ENCODE results near the gene TMPRSS2. TPM values are rescaled to one million over a fixed set of nuclear protein-coding genes. Genes with fewer than 3 reads are reported as not detected.

The TMPRSS2 gene
- total and polyA plus RNA-seq, 2 of the 13 experiments (the other 11 are each of a cell fraction or from before 2014, with no cell fraction given): 1.7 to 1.8 TPM

GRCh38 chr21:41437729-41438128 lies 70.2 kb downstream of the TMPRSS2 start:
- in situ Hi-C loops (cut with HindIII; ENCODE audit: extremely low pct_ligation_motif_present, low pct_unique_long_range_greater_than_20kb): no loop called here
- Histone ChIP-seq H3K4me2 (ENCODE audit: low read depth, low read length) (no peak overlapping the region), H3K36me3 (replicated peaks in 1 of 2; ENCODE audit: control insufficient read depth in 1 of 2, insufficient read depth in 2 of 2, low read length in 2 of 2) (no peaks in the 10 kb centered on the region)

More at GRCh38 chr21:41437729-41438128, 70.2 kb downstream of the TMPRSS2 start:
- intact Hi-C loops (cut with micrococcal nuclease; ENCODE audit: unreplicated experiment): no loop called here
- WGBS (ENCODE audit: low lambda C conversion rate): 67% methylated on average over 2 of the region's 2 CpGs
- DNase-seq (ENCODE audit: low spot score): no peak
- no peak overlapping the region for H2AFZ ChIP-seq (ENCODE audit: low read length)
- no TSS peak for BruUV-seq (replicated peaks)
- ChIA-PET POLR2A (no interaction called here), CTCF (ENCODE audit: low intra/inter-chr PET ratio, low total read pairs) (no interaction called here)
- no peak for ATAC-seq
- no peak for FAIRE-seq
- peaks cover 8% of the 10 kb centered on the region for H3K9me3 ChIP-seq (ENCODE audit: low read length)
- H3K4me3 ChIP-seq (replicated peaks in 1 of 3; ENCODE audit: insufficient read depth in 1 of 3, low read depth in 2 of 3, low read length in 3 of 3): no peak overlapping the region
- no peaks in the 10 kb centered on the region for H3K27me3 ChIP-seq (ENCODE audit: control insufficient read depth in 1 of 2, insufficient read depth in 2 of 2, low read length in 2 of 2)
- no peaks in the 10 kb centered on the region for H4K20me1 ChIP-seq (ENCODE audit: insufficient read depth, low read length)
- no peak overlapping the region for H3K27ac ChIP-seq (ENCODE audit: extremely low read length, insufficient read depth, low read length)
- TF ChIP-seq ZBED4 (CRISPR knock-in tag; IDR thresholded peaks at IDR 0.05; ENCODE audit: borderline replicate concordance) (no peak), ARID2 (CRISPR knock-in tag; IDR thresholded peaks at IDR 0.05; ENCODE audit: borderline replicate concordance) (no peak), ZNF343 (CRISPR knock-in tag; IDR thresholded peaks at IDR 0.05) (no peak), ETS1 (CRISPR knock-in tag; IDR thresholded peaks at IDR 0.05) (no peak)
- no peaks in the 10 kb centered on the region for H3K4me1 ChIP-seq (ENCODE audit: insufficient read depth, low read length)
- H3K79me2 ChIP-seq (ENCODE audit: insufficient read depth, low read length): no peaks in the 10 kb centered on the region
- no peak overlapping the region for H3K9ac ChIP-seq (ENCODE audit: insufficient read depth, low read depth, low read length)

Data from HepG2 (cell line).